Spinal cord (tissue), 10 donors: ENCODE results near the gene PIP4K2C. TPM values are rescaled to one million over a fixed set of nuclear protein-coding genes. Genes with fewer than 3 reads are reported as not detected.
"Not testable (repeated sequence)": the region's sequence is repeated elsewhere in the genome, so short reads cannot be mapped to it uniquely, and the experiment has no call there.

Experiments used
- DNase-seq, 6 donors: peaks; one replicate each; pipeline versions ENCODE4 v3.0.0 to v3.0.0-alpha.2; 2013 to 2015; ENCODE audit warnings: low spot score in 6 of 6, low read depth in 4 of 6
- H3K27ac ChIP-seq: one replicate; pipeline ENCODE4 v1.5.1; 2013; ENCODE audit warnings: low read depth, low read length, control low read depth
- H3K27me3 ChIP-seq: one replicate; pipeline ENCODE4 v1.6.1; 2013; ENCODE audit warnings: low read length; ENCODE audit not compliant: control insufficient read depth, insufficient read depth
- H3K36me3 ChIP-seq: one replicate; pipeline ENCODE4 v1.6.1; 2013; ENCODE audit warnings: low read length; ENCODE audit not compliant: control insufficient read depth, insufficient read depth
- H3K4me1 ChIP-seq: one replicate; pipeline ENCODE4 v1.6.1; 2013; ENCODE audit warnings: low read length; ENCODE audit not compliant: control insufficient read depth, insufficient read depth
- H3K4me3 ChIP-seq: one replicate; pipeline ENCODE4 v1.5.1; 2013; ENCODE audit warnings: low read depth, low read length, control low read depth
- H3K9me3 ChIP-seq: one replicate; pipeline ENCODE4 v1.6.1; 2013; ENCODE audit warnings: low read length; ENCODE audit not compliant: control insufficient read depth, insufficient read depth
- whole genome bisulfite sequencing: methylation state at CpG from one replicate; pipeline ENCODE4 v1.1.5; 2013; ENCODE audit warnings: missing lambda C conversion rate; ENCODE audit not compliant: insufficient coverage; 5-methylcytosine and 5-hydroxymethylcytosine counted together
- polyA plus RNA-seq, 2 donors: library from polyadenylated mRNA; unstranded; fragments of 120-200 nt; gene quantifications; one replicate each; pipeline ENCODE4 v1.2.1, GENCODE V29; 2013; ENCODE audit not compliant: insufficient read length in 2 of 2
- total RNA-seq, 2 donors: library from RNA; depleted of rRNA in 1 of 2; stranded (reverse); fragments of 120-200 nt in 1 of 2; fragments of >200 nt in 1 of 2; gene quantifications; one replicate each; pipeline versions ENCODE4 v1.2.3 to v1.2.4, GENCODE V29; 2013 to 2014
- donor health status: healthy.

Gene PIP4K2C
- total and polyA plus RNA-seq, 4 donors, result 12.5 to 20.7 (median 19.4) TPM

DNA sequence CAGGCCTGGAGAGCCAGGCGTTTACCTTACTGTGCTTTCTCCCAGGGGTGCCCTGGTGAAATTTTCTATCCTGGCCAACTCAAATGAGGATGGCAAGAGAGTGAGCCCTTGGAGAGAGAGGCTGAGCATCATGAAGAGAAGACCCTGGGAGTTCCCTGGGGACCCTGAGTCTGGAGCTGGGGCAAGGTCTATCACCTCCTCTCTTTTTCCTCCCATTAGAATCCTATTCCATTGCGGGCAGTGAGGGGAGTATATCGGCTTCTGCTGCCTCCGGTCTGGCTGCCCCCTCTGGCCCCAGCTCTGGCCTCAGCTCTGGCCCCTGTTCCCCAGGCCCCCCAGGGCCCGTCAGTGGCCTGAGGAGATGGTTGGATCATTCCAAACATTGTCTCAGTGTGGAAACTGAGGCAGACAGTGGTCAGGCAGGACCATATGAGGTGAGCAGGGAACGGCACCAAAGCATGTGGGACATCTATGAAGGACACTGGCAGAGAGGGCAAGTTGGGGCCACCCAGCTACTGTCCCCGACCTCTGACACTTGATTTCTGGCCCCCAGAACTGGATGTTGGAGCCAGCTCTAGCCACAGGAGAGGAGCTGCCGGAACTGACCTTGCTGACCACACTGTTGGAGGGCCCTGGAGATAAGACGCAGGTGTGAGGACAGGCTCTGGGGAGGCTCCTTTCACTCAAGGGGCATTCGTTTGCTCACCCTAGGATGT is 21.9 kb downstream of the PIP4K2C start:
- peaks cover 1% of the 10 kb centered on the region for H3K27me3 ChIP-seq
- no peak overlapping the region for H3K27ac ChIP-seq
- no peaks in the 10 kb centered on the region for H3K9me3 ChIP-seq
- H3K36me3 ChIP-seq, result peaks cover 51% of the 10 kb centered on the region
- 94% methylated on average over 7 of the region's 10 CpGs for WGBS
- H3K4me3 ChIP-seq, result no peak overlapping the region
- H3K4me1 ChIP-seq, result peaks cover 30% of the 10 kb centered on the region
- no peak for DNase-seq

DNA sequence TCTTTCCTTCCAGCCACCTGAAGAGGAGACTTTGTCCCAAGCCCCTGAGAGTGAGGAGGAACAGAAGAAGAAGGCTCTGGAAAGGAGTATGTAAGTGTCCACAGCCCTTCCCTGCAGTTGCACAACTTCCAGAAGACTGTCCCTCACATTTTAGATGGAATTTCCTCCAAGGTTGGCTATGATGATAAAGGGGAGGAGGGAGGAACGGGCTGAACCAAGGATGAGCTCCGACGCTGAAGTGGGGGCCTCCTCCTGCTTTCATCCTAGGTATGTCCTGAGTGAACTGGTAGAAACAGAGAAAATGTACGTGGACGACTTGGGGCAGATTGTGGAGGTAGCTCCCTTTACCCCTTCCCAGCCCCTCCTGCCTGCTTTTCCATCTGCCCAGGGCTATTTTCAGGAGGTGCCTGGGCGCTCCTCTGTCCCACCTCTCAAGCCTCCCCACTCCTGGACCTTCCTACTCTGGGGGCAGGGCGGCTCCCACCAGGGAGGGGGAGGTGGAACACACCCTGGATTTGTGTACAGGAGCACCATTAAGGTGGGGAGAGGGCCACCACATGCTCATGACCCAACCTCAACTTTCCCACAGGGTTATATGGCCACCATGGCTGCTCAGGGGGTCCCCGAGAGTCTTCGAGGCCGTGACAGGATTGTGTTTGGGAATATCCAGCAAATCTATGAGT is 22.6 kb downstream of the PIP4K2C start:
- DNase-seq, result no peak
- WGBS, result 87% methylated on average over 6 of the region's 10 CpGs

DNA sequence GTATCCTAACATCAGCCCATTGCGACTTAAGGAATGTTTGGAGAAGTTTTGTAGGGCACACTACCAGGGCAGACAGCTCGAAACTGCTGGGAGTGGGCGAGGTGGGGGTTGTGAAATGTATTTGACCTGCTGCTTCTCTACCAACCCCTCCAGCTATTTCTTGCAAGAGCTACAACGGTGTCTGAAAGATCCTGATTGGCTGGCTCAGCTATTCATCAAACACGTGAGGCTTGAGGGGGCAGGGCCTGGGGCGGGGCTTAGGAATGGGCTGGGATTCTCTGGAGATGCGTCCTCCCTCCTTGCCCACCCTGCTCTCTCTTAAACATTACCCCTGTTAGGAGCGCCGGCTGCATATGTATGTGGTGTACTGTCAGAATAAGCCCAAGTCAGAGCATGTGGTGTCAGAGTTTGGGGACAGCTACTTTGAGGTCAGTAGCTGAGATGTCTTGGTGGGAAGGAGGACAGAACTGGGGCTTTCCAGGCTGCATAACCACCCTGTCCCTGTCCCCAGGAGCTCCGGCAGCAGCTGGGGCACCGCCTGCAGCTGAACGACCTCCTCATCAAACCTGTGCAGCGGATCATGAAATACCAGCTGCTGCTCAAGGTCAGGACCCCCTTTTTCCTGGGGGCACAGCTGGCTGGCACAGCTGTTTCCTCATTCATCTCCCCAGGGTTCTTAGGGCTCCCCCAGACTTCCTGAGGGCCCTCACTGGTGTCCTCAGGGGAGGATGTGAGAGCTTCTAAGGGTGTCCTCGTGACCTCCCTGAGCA is 23.4 kb downstream of the PIP4K2C start:
- H3K4me3 ChIP-seq, result no peak overlapping the region
- H3K4me1 ChIP-seq, result peaks cover 30% of the 10 kb centered on the region
- peak in 2 of 6 donors; percentile 47 to 72 for DNase-seq
- peaks cover 7% of the 10 kb centered on the region for H3K27me3 ChIP-seq
- H3K9me3 ChIP-seq, result no peaks in the 10 kb centered on the region
- H3K27ac ChIP-seq, result no peak overlapping the region
- peaks cover 37% of the 10 kb centered on the region for H3K36me3 ChIP-seq
- WGBS, result 58% methylated on average over 8 of the region's 14 CpGs

More for the DNA sequence above, 22.6 kb downstream of the PIP4K2C start:
- H3K36me3 ChIP-seq, result peaks cover 45% of the 10 kb centered on the region
- peaks cover 2% of the 10 kb centered on the region for H3K27me3 ChIP-seq
- H3K4me1 ChIP-seq, result peaks cover 30% of the 10 kb centered on the region
- H3K9me3 ChIP-seq, result no peaks in the 10 kb centered on the region
- H3K4me3 ChIP-seq, result no peak overlapping the region
- no peak overlapping the region for H3K27ac ChIP-seq

DNA sequence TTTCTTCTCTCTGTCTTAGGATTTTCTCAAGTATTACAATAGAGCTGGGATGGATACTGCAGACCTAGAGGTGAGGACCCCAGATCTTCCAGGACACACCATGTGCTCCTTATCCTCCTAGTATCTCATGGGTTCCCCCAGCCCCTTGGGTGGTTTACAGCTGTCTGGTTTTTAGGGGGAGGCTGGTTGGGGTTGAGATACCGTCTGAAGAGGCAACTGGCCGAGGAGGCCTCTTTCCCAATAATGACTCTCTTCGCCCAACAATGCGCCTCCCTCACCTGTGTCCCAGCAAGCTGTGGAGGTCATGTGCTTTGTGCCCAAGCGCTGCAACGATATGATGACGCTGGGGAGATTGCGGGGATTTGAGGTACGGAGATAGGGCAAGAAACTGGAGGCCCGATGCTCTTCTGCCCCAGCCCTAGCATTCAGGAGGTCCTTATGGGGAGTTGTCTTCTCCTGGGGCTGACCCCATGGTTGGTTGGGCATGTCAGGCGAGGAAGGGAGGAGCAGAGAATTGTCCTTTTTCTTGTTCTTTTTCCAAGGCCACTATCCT is 24.0 kb downstream of the PIP4K2C start:
- Histone ChIP-seq H3K36me3 (peaks cover 38% of the 10 kb centered on the region), H3K9me3 (no peaks in the 10 kb centered on the region), H3K4me3 (no peak overlapping the region), H3K27ac (no peak overlapping the region), H3K4me1 (peaks cover 34% of the 10 kb centered on the region), H3K27me3 (peaks cover 14% of the 10 kb centered on the region)
- WGBS, result 93% methylated on average over 8 of the region's 11 CpGs
- DNase-seq, result no peak

DNA sequence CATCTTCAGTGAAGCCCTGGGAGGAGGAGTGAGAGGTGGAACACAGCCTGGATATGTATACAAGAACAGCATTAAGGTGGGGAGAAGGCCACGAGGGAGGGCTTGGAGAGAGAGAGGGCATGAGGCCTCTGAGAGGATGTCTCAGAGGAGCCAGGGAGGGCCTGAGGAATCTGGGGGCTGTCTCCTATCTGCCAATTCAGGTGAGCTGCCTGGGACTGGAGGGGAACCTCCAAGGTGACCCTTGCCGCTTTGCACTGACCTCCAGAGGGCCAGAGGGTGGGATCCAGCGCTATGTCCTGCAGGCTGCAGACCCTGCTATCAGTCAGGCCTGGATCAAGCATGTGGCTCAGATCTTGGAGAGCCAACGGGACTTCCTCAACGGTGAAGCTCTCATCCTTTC is 24.6 kb downstream of the PIP4K2C start:
- WGBS, result 89% methylated on average over 5 of the region's 5 CpGs
- Histone ChIP-seq H3K27ac (no peak overlapping the region), H3K36me3 (peaks cover 38% of the 10 kb centered on the region), H3K27me3 (peaks cover 20% of the 10 kb centered on the region), H3K4me1 (peaks cover 29% of the 10 kb centered on the region), H3K9me3 (no peaks in the 10 kb centered on the region), H3K4me3 (no peak overlapping the region)
- DNase-seq, result no peak

DNA sequence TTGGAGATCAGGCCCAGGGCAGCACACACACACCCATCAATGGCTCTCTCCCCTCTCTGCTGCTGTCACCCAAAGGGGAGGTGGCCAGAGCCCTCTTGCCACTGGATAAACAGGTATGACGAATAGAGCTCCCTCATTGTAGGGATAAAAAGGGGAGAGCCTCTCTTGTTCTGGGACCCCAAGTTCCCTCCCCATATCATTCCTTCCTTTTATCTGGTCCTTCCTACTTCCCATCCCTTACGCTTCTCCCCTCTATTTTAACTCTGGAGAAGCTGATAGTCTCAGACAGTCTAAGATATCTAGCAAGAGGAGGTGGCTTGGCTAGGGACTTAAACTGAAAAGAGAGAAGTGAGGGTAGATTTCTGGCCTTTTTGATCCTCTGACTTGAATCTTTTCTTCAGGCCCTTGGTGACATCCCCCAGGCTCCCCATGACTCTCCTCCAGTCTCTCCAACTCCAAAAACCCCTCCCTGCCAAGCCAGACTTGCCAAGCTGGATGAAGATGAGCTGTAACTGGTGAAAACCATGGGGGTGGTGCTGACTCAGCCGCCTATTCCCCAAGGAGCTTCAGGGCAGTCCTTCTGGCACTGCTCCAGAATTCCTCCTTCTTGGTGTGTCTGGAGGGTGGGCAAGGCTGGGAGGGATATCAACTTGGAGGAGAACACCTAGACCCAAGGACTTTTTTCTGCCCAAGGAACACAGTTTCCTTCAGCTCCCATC is 25.6 kb downstream of the PIP4K2C start:
- Histone ChIP-seq H3K36me3 (peaks cover 38% of the 10 kb centered on the region), H3K27me3 (peaks cover 29% of the 10 kb centered on the region), H3K4me1 (peaks cover 33% of the 10 kb centered on the region), H3K9me3 (no peaks in the 10 kb centered on the region), H3K4me3 (no peak overlapping the region), H3K27ac (no peak overlapping the region)
- no peak for DNase-seq
- no CpG with 5 or more reads among the region's 3 CpGs for WGBS

DNA sequence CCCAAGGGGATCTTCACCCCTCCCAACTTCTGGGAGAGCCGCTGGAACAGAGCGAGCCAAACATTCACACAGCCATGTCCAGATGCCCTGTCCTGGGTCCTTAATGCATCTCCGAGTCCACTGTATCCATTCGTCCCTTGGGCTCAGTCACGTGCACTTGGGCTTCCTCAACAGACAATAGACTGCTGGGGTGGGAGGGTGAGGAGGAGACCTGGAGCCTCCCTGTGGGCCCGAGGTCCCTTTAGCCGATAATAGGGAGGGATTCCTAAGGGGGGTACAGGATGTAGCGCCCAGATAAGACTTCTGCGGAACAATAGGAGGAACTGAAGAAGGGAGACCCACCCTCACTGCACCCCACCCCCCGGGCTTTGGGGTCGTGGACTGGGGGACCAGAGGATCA is 26.9 kb downstream of the PIP4K2C start:
- H3K4me1 ChIP-seq, result peaks cover 30% of the 10 kb centered on the region
- WGBS, result 56% methylated on average over 5 of the region's 11 CpGs
- no peak overlapping the region for H3K27ac ChIP-seq

DNA sequence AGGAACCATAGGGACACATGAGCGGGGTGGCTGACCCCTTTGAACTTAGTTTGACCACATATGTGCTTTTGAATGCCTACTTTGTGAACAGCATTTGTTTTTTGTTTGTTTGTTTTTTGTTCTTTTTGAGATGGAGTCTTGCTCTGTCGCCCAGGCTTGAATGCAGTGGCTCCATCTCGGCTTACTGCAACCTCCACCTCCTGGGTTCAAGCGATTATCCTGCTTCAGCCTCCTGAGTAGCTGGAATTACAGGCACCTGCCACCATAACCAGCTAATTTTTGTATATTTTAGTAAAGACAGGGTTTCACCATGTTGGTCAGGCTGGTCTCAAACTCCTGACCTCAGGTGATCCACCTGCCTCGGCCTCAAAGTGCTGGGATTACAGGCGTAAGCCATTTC is 27.4 kb downstream of the PIP4K2C start:
- not testable (repeated sequence) for H3K27ac ChIP-seq, DNase-seq, H3K4me3 ChIP-seq, H3K9me3 ChIP-seq
- peaks cover 36% of the 10 kb centered on the region for H3K36me3 ChIP-seq
- H3K27me3 ChIP-seq, result peaks cover 45% of the 10 kb centered on the region
- peaks cover 30% of the 10 kb centered on the region for H3K4me1 ChIP-seq
- 100% methylated on average over 3 of the region's 6 CpGs for WGBS

More for the DNA sequence above, 26.9 kb downstream of the PIP4K2C start:
- Histone ChIP-seq H3K27me3 (peaks cover 42% of the 10 kb centered on the region), H3K4me3 (no peak overlapping the region), H3K36me3 (peaks cover 36% of the 10 kb centered on the region), H3K9me3 (no peaks in the 10 kb centered on the region)
- no peak for DNase-seq

DNA sequence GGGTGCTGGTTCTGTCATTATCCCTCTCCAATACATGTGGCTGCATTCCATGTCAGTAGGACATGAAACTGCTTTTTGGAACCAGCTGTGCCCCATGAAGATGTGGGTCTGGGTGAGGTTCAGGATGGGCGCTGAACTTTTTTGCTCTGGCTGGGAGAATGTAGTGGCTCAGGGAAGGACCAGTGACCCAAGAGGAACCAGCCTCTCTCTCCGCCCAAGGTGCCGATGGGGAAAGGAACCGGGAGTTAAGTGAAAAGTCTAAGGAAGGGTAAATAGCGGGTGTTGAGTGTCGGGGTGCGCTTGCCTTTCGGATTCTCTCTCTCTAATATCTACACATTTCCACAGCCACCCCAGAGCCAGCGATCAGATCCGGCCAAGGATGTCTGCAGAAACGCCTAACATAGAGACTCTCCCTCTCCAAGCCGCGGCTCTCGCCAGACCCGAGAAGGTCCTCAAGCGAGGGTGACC is 28.0 kb downstream of the PIP4K2C start:
- H3K4me3 ChIP-seq, result no peak overlapping the region
- H3K27me3 ChIP-seq, result peaks cover 49% of the 10 kb centered on the region
- WGBS, result 35% methylated on average over 9 of the region's 16 CpGs
- peaks cover 33% of the 10 kb centered on the region for H3K36me3 ChIP-seq
- peaks cover 26% of the 10 kb centered on the region for H3K4me1 ChIP-seq
- no peak overlapping the region for H3K27ac ChIP-seq
- H3K9me3 ChIP-seq, result no peaks in the 10 kb centered on the region
- no peak for DNase-seq
